Stimulated activated CD8-positive, alpha-beta memory T cell treated with anti-CD3 and anti-CD28 coated beads, Interleukin-2, amount 100 ng/mL, for 1 hour (primary cell): ENCODE results near the gene PLLP.

Source experiments
- DNase-seq, 2 donors: peaks; one replicate each; pipeline ENCODE4 v3.0.0-alpha.2; 2020; ENCODE audit warnings: low read depth in 2 of 2

PLLP gene, protein sequence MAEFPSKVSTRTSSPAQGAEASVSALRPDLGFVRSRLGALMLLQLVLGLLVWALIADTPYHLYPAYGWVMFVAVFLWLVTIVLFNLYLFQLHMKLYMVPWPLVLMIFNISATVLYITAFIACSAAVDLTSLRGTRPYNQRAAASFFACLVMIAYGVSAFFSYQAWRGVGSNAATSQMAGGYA

DNA sequence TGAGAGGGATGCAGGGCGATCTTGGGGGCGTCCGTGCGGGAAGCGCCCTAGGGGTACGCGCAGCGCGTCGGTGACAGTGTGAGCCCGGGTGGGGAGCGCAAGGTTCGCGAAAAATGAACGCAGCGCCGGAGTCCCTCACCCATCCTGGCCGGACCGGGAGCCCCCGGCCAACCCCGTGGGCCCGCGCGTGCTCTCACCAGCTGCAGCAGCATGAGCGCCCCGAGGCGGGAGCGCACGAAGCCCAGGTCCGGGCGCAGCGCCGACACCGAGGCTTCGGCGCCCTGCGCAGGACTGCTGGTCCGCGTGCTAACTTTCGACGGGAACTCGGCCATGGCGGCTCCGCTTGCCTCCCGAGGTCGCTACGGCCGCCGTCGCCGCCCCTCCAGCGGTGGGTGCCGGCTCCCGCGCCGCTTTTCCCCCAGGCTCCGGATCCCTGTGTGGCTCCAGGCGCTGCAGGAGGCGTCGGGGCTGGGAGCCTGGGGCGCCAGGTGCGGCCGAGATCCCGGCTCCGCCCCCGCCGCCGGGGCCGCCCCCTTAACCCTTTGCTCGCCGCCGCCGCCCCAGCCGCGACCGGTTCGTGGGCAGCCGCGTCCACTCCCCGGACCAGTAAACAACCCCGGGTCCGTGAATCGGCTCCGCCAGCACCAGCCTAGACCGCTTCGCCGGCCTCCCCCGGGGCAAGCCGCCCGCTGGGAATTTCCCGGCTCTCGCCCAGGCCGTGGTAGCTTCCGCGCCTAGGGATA is at the start of gene PLLP:
Gene PLLP, minus strand, starts transcription at position 464 of the 743 bp plus-strand sequence. Its CDS starts 132 bp downstream, at position 332.
- DNase-seq, result no peak

DNA sequence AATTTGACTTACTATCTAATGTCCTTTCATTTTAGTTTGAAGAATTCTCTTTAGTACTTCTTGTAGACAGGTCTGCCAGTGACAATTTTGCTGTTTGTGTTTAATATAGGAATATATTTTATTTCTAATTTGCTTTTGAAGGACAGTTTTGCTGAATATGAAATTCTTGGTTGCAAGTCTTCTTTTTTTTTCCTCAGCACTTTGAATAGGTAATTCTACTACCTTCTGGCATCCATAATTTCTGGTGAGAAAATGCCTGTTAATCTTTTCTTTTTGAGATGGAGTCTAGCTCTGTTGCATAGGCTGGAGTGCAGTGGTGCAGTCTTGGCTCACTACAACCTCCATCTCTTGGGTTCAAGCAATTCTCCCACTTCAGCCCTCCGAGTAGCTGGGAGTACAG is 48.9 kb upstream of the PLLP start:
- DNase-seq, result no peak

DNA sequence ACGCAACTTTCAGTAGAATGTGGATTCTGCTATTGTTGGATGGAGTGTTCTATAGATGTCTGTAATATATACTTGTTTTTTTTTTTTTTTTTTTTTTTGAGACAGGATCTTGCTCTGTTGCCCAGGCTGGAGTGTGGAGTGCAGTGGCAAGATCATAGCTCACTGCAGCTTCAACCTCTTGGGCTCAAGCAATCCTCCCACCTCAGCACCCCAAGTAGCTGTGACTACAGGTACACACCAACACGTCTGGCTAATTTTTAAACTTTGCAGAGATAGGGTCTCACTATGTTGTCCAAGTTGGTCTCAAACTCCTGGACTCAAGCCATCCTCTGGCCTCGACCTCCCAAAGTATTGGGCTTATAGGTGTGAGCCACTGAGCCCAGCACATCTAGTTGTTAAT is 46.9 kb upstream of the PLLP start:
- DNase-seq, result no peak

DNA sequence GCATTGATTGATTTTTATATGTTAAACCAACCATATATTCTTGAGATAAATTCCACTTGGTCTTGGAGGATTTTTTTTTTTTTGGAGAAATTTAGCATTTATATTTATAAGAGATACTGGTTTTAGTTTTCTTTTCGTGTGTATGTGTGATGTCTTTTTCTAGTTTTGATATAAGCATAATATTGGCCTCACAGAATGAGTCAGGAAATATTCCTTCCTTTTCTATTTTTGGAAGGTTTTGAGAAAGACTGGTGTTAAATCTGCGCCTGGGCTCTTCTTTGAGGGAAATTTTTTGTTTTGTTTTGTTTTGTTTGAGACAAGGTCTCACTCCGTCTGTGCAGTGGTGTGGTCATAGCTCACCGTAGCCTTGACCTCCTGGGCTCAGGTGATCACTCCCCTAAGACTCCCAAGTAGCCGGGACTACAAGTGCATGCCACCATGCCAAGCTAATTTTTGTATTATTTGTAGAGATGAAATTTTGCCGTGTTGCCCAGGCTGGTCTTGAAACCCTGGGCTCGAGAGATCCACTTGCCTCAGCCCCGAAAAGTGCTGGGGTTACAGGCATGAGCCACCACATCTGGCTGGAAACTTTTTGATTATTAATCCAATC is 45.4 kb upstream of the PLLP start:
- no peak for DNase-seq

DNA sequence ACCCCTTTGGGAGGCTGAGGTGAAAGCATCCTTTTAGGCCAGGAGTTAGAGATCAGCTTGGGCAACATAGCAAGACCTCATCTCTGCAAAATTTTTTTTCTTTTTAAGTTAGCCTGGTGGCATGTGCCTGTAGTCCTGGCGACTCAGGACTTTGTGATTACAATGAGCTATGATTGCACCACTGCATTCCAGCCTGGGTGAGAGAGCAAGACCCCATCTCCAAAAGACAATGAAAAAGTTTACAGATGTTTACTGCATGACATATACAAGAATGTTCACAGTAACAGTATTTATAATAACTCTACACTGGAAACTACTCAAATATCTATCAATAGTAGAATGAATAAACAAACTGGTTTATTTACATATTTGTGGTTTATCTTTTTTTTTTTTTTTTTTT is 41.0 kb upstream of the PLLP start:
- no peak for DNase-seq

DNA sequence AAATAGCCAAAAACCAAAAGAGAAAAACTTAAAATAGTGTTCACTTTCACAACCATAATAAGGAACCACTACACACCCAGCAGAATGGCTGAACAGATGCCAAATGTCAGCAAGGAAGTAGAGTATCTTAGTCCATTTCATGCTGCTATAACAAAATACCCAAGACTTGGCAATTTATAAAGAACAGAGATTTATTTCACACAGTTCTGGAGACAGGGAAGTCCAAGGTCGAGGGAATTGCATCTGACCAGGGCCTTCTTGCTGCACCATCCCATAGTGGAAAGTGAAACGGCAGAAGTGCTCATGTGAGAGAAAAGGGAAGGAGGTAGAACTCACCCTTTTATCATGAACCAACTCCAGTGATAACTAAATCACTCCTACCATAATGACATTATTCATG is 40.3 kb upstream of the PLLP start:
- DNase-seq, result no peak

DNA sequence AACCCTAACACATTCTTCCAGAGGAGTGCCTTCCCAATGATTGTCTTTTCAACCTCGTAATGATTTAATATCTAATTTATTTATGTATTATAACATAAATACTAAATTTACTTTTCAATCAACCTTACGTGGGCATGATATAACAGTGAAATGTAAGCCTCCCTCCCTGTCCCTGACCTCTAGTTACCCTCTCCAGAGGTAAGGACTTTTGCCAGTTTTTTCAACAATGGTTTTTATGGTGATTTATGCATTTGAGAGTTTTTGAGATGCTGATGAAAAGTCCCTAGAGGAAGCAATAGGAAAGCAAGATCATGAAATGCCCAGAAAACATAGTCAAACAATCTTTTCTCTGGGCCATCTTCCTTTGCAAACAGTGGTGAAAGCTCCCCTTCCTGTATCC is 35.2 kb upstream of the PLLP start:
- no peak for DNase-seq

DNA sequence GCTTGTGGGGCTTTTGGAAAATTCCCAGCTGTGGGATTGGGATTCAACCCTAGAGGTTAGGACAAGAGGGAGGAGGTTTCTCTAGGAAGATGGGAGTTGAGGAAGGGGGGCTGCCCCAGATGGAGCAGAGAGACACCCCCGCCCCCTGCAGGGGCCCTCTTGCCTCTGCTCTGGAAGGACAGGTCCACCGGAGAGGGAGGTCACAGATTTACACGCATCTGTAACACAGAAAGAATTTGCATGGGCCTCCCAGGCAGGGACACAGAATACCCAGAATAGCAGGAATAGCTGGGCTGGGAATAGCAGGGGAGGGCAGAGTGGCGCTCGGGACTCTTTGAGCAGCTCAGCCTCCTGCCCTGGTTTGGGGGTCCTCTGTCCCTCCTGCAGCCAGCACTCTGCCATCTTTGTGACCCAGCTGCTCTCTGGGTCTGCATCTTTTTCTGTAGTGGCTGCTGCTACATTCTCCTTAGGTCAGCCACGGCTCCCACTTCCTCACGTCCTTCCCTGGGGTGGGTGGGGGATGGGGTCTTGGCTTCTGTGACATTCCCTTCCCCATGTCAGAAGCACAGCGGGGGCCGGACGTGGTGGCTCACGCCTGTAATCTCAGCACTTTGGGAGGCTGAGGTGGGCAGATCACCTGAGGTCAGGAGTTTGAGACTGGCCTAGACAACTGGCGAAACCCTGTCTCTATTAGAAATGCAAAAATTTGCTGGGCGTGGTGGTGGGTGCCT is 33.9 kb upstream of the PLLP start:
- no peak for DNase-seq

DNA sequence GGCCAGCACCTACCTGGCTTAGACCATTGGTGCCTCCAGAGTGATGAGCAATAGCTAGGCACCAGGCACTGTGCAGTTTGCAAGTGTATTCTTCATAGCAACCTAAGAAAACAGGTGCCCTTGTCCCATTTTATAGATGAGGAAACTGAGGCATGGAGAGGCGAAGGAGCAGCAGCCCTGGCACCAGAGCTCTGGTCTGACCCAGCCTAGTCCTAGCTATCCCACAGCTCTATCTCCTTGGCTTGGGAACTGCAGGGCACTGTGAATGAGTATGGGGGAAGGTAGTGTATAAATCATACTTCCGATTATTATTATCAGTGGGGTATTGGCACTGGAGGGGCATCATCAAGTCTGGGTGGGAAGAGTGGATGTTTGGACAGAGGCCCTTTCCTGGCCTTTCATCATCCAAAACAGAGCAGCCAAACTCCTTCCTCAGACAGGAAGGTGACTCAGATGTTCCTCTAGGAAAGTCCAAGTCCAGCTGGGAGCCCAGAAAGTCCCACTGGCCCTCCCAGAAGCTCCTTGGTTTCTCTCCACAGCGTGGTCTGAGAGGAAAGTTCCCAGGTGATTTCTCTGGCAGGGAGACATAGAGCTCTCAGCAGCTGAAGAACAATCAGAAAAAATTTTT is 32.0 kb upstream of the PLLP start:
- no peak for DNase-seq

DNA sequence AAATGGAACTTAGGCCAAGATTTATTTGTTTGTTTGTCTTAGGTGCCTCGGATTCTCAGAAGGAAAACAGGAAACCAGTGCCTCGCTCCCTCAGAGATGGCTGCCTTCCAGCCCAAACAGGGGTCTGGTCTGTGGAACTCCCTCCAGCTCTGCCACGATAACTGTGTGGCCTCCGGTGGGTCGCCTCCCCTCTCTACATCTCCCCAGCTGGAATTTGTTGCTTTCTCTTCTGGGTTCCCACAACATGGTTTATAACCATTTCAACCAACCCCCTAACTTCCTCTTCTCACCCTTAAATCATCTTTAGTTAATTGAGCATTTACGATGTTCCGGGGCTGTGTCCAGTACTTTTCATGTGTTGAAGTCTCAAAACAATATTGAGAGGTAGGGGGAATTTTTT is 30.9 kb upstream of the PLLP start:
- DNase-seq, result no peak

DNA sequence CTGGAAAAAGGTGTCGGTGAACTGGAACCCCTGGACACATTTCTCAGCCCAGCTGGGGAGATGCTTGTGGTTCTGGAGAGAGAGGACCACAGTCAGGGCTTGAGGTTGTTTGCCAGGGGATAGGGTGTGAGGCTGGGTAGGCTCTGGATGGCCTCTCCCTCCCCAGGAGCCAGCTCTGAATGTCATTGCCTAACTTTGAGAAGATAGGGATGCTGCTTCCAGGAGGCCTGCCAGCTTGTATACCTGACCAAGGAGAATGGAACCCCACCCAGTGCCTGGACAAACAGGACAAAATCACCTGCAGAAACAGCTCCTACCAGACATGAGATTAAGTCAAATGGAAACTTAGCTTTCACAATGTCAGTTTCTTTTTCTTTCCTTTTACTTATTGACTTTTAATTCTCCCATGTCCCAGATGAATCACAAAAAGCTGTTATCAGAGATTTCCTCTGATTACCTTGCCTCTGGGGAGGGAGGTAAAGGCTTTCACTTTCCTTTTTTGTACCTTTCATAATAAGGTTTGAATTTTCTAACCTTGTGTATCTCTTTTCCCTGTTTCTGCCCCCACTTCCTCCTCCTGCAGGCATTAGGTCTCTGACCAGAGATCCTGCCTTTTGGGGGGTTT is 29.8 kb upstream of the PLLP start:
- DNase-seq, result no peak

DNA sequence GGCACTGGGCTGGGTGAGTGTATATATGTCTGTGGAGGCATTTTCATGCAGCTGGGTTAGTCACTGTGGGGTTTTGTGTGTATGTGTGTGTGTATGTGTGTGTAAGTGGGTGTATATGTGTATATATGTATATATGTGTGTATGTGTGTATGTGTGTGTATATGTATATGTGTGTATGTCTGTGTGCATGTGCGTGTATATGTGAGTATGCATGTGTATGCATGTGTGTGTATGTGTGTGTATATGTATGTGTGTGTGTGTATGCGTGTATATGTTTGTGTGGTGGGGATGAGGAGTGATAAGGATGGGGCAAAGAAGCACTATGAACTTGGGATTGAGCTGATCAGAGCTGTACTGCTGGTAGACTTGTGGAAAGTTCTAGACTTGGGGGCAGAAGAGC is 29.0 kb upstream of the PLLP start:
- no peak for DNase-seq

DNA sequence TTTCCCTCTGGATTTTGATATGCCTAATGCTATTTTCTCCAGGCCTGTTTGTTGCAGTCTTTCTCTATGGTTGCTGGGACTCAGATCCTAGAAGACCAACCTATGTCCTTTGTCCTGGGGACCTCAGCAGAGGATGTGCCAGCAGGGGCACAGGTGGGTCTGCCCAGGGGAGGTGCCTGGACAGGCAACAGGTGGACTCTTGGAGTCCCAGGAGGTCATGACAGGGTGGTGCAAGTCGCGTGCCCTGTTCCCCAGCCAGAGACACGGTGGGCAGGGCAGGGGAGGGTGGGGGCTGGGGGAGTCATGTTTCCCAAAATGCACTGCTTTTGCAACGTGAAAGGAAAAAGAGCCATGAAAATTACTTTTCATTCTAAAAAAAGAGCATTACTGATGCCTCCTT is 26.3 kb upstream of the PLLP start:
- no peak for DNase-seq

DNA sequence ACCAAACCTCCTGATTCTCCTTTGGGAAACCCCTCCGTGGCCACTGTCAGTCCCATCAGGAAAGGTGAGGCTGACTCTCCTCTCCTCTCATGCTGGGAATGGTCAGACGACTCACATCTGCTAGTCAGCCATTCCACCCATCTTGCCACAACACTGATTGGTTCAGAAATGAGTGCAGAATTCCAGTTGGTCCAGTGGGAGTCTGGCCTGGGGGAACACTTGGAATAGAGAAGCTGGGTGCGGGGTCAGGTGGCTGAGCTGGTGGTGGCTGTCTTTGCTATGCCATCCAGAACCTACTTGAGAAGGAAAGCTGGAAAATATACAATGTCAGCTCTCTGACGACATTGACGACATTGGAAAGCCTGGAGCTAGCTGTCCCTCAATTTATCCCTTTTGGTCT is 23.6 kb upstream of the PLLP start:
- no peak for DNase-seq

DNA sequence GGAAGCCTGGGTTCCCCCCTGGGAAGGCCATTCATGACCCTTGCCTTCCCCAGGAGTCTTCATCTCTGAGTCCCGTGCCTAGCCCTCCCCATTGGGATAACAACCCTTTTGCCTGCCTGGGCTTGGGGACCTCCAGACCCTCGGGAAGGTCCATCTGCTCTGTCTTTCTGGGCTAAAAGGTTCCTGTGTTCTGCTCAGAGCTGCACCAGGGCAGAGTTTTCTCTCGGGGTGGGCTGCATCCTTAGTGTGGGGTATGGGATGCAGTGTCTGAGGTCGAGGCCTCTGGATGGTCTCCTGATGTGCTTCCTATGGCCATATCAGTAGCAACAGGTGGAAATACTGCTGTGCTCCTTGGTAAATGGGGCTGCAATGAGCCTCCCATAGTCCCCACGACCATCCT is 22.9 kb upstream of the PLLP start:
- no peak for DNase-seq

DNA sequence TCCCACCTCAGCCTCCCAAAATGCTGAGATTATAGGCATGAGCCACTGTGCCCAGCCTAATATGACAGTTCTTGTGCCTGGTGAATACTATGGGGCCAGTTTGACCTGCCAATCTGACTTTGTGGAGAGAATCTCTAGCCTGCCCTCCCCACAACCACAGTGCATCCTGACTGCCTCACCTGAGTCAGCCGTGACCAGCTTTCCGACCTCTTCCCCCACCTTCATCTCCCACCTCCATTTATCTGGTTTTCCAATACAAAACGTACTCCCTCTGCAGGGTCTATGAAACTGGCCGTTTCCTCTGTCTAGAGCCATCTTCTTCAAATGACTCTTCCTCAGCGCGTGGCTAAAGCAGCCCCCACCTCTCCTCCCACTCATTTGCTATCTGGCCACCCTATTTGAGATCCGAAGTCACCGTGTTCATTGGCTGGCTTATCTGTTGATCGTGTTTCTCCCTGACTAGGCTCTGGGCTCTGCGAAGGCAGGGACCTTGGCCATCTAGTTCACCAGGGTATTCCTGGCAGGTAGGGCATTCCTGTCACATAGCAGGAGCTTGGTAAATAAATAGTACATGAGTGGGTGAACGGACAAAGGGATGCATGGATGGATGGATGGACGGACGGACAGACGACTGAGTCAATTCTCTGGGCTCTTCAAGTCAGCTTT is 22.3 kb upstream of the PLLP start:
- no peak for DNase-seq

DNA sequence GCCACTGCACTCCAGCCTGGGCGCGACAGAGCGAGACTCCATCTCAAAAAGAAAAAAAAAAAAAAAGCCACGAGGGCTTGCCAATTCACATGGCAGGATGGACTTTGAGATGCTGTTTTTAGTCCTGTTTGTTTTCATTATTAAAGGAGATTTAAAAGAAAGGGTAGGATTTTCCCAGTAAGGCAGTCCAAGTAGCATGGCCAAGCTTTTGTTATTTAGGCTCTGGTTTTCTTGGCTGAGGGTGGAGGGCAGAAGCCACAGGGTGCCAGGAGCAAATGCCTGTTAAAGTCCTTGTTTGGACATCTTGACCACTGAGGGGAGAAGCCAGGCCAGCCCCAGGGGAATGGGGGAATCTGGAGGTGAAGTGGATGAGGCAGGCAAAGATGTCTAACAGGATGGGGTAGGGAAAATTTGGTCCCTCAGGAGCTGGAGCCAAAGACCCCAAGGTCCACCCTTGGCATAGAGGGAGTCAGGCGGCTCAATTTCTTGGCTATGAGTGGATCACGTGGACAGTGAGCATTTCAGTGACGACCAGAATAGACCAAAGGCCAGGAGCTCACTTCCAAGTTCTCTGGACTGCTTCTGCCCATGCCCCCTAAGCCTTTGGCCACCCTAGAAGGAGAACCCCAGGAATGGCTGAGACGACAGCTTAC is 20.8 kb upstream of the PLLP start:
- no peak for DNase-seq

DNA sequence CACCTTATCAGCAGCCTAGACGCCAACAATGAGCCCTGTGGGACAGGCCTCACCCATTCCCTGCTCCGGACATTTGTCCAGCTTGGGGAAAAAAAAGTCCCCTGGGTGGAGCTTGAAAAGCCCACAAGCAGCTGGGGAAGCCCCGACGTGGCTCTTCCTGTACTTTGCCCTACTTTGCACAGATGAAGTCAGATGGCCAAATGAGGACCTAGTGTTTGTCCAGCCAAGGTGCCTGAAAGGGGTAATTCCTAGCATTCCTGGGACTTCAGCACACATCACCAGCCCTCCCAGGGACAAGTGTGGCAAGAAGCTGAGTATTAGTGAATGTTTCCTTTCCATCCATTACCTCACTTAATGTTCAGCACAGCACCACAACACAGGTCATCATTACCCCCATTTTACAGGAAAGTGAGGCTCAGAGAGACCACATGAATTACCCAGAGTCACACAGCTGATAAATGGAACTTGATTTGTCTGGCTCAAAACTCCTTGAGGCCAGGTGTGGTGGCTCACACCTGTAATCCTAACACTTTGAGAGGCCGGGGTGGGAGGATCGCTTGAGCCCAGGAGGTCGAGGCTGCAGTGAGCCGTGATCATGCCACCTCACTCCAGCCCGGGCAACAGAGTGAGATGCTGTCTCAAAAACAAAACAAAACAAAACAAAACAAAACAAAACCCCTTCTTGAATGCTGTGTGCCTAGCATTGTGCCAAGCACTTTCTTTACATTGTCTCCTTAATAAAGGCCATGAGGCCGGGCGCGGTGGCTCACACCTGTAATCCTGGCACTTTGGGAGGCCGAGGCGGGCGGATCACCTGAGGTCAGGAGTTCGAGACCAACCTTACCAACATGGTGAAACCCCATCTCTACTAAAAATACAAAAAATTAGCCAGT is 19.9 kb upstream of the PLLP start:
- DNase-seq, result no peak

DNA sequence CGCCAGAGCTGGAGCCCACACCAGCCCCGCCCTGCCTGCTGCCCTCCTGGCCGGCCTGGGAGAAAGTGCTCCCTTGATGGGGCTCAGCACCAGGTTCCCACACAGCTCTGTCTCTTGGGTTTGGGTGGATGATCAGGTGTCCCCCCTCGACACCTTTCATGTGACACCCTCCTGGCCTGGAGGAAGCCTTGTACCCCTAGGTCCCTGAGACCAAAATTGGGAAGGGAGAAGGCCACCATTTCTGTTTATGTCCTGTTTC is 19.4 kb upstream of the PLLP start:
- no peak for DNase-seq
